22Rv1 (cell line): ENCODE measurements around the gene CHST8.

Experiments
- ZFX ChIP-seq: fragments of 450-650 bp; IDR thresholded peaks from 2 replicates; pipeline ENCODE4 v1.6.1; 2017; ENCODE audit warnings: antibody characterized with exemption, borderline replicate concordance
- TF ChIP-seq, protein P1 (sequence below): fragments of 450-650 bp; IDR thresholded peaks from 2 replicates; pipeline ENCODE4 v1.5.1; 2017; ENCODE audit warnings: mild to moderate bottlenecking

DNA sequence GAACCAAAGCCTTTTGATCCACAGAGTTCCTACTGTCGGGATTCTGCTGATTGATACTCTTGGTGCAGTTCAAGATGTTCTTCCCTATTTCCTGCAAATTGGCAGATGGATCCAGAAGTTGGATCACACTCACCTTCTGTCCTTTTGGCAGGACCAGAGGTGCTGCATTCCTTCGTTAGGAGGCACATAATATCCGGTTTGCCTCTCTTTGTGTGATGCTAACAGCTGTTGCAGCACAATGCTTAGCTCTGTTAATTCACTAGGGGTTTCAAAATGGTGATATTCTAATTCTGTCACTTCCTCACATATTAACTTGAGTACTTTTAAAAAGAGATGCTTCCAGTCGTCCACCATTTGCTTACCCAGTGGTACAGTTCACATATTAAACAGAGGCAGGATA lies 15.2 kb upstream of the CHST8 start:
- TF ChIP-seq, protein P1, sequence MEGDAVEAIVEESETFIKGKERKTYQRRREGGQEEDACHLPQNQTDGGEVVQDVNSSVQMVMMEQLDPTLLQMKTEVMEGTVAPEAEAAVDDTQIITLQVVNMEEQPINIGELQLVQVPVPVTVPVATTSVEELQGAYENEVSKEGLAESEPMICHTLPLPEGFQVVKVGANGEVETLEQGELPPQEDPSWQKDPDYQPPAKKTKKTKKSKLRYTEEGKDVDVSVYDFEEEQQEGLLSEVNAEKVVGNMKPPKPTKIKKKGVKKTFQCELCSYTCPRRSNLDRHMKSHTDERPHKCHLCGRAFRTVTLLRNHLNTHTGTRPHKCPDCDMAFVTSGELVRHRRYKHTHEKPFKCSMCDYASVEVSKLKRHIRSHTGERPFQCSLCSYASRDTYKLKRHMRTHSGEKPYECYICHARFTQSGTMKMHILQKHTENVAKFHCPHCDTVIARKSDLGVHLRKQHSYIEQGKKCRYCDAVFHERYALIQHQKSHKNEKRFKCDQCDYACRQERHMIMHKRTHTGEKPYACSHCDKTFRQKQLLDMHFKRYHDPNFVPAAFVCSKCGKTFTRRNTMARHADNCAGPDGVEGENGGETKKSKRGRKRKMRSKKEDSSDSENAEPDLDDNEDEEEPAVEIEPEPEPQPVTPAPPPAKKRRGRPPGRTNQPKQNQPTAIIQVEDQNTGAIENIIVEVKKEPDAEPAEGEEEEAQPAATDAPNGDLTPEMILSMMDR: no peak
- no peak for TF ChIP-seq ZFX
